Naive thymus-derived CD4-positive, alpha-beta T cell (primary cell): ENCODE data around the gene IZUMO3. TPM values are rescaled to one million over a fixed set of nuclear protein-coding genes. Genes with fewer than 3 reads are reported as not detected.

Source experiments
- ATAC-seq: fragments of 150-1000 bp; cut with Tn5 transposase; 2 replicates; pipeline ENCODE4 v1.10.0; 2021; ENCODE audit warnings: mild to moderate bottlenecking, moderate library complexity
- CTCF ChIA-PET: fragments of 350-600 bp; sonication (Branson Sonifier 250); formaldehyde crosslinking; loops from one replicate; lab custom pipeline; 2021; ENCODE audit warnings: antibody characterized with exemption; lab: Charles Lee
- POLR2A ChIA-PET: fragments of 350-600 bp; sonication (Branson Sonifier 250); formaldehyde crosslinking; loops from one replicate; lab custom pipeline; 2021; ENCODE audit warnings: antibody characterized with exemption, inconsistent platforms; lab: Charles Lee
- DNase-seq, 9 donors: peaks; one replicate each; pipeline versions ENCODE4 v3.0.0 to v3.0.0-alpha.2; 2020 to 2022; ENCODE audit warnings: mixed read lengths in 1 of 9
- H3K27ac ChIP-seq: one replicate; pipeline ENCODE4 v1.7.0; 2013; ENCODE audit warnings: mild to moderate bottlenecking, low read depth, low read length, moderate library complexity
- H3K27me3 ChIP-seq, 2 donors: one replicate each; pipeline ENCODE4 v1.7.0; 2013; ENCODE audit warnings: low read length in 2 of 2, mild to moderate bottlenecking in 2 of 2, moderate library complexity in 2 of 2; ENCODE audit not compliant: control insufficient read depth in 2 of 2, insufficient read depth in 2 of 2
- H3K36me3 ChIP-seq, 3 experiments: 1 replicate in 2 of 3; 2 replicates in 1 of 3; pipeline ENCODE4 v1.7.0; 2013; ENCODE audit warnings: low read length in 3 of 3, mild to moderate bottlenecking in 3 of 3, moderate library complexity in 1 of 3; ENCODE audit not compliant: insufficient read depth in 3 of 3, control insufficient read depth in 2 of 3
- H3K4me1 ChIP-seq, 2 donors: one replicate each; pipeline ENCODE4 v1.7.0; 2013; ENCODE audit warnings: low read length in 2 of 2, mild to moderate bottlenecking in 2 of 2, moderate library complexity in 1 of 2; ENCODE audit not compliant: control insufficient read depth in 2 of 2, insufficient read depth in 2 of 2
- H3K4me3 ChIP-seq: 2 replicates; pipeline ENCODE4 v1.7.0; 2013; ENCODE audit warnings: mild to moderate bottlenecking, low read length
- H3K9me3 ChIP-seq, 3 experiments: 1 replicate in 2 of 3; 2 replicates in 1 of 3; pipeline ENCODE4 v1.7.0; 2013; ENCODE audit warnings: low read length in 3 of 3; ENCODE audit not compliant: control insufficient read depth in 2 of 3
- H3K27ac Mint-ChIP-seq, 9 donors: one replicate each; pipeline ENCODE4 v1.8.0; 2020 to 2022; ENCODE audit warnings: mixed read lengths in 9 of 9, mild to moderate bottlenecking in 8 of 9, moderate library complexity in 5 of 9, inconsistent platforms in 2 of 9
- H3K27me3 Mint-ChIP-seq, 5 donors: one replicate each; pipeline ENCODE4 v1.8.0; 2021 to 2022; ENCODE audit warnings: mixed read lengths in 5 of 5, mild to moderate bottlenecking in 1 of 5
- H3K36me3 Mint-ChIP-seq, 5 donors: one replicate each; pipeline ENCODE4 v1.8.0; 2020 to 2022; ENCODE audit warnings: mixed read lengths in 5 of 5, mild to moderate bottlenecking in 3 of 5, inconsistent platforms in 1 of 5
- H3K4me1 Mint-ChIP-seq, 7 donors: one replicate each; pipeline ENCODE4 v1.8.0; 2020 to 2022; ENCODE audit warnings: mixed read lengths in 7 of 7, mild to moderate bottlenecking in 3 of 7, inconsistent platforms in 1 of 7
- H3K4me3 Mint-ChIP-seq, 10 donors: one replicate each; pipeline ENCODE4 v1.8.0; 2020 to 2022; ENCODE audit warnings: mild to moderate bottlenecking in 10 of 10, mixed read lengths in 10 of 10, moderate library complexity in 6 of 10, inconsistent platforms in 2 of 10
- H3K9me3 Mint-ChIP-seq, 11 donors: one replicate each; pipeline ENCODE4 v1.8.0; 2020 to 2022; ENCODE audit warnings: mixed read lengths in 11 of 11, mild to moderate bottlenecking in 4 of 11, inconsistent platforms in 1 of 11, moderate library complexity in 1 of 11
- intact Hi-C, 2 donors: fragments of 100-400 bp; cut with micrococcal nuclease; formaldehyde crosslinking; loops; one replicate each; pipeline ENCODE4 v1.15.1; 2023
- polyA plus RNA-seq, 2 donors: library from polyadenylated mRNA; unstranded; fragments of 300-500 nt; fragmentation: Illumina TruSeq; gene quantifications; one replicate each; pipeline ENCODE4 v1.2.3, GENCODE V29; 2021
- total RNA-seq, 6 experiments: library from RNA in 5 of 6; stranded (reverse) in 5 of 6; gene quantifications; 1 replicate in 5 of 6; 2 replicates in 1 of 6; pipeline ENCODE4 v1.2.3 and lab custom pipeline; 2021 to 2026

Gene IZUMO3
- total and polyA plus RNA-seq, 7 experiments from 2014 or later = not detected

- no peaks in the 10 kb centered on the region for H3K27me3 Mint-ChIP-seq
- ATAC-seq (no peak), DNase-seq (no peak)
- Histone ChIP-seq H3K4me1 (no peaks in the 10 kb centered on the region), H3K27me3 (no peaks in the 10 kb centered on the region), H3K36me3 (no peaks in the 10 kb centered on the region), H3K4me3 (no peak overlapping the region), H3K27ac (no peak overlapping the region), H3K9me3 (peaks cover 0 to 4% (median 0%) of the 10 kb centered on the region in 3 experiments)
- ChIA-PET CTCF (no interaction called here), POLR2A (no interaction called here)
- H3K27ac Mint-ChIP-seq = no peak overlapping the region
- peaks cover 0 to 26% (median 8%) of the 10 kb centered on the region in 11 donors for H3K9me3 Mint-ChIP-seq
- H3K36me3 Mint-ChIP-seq = no peaks in the 10 kb centered on the region
- no peaks in the 10 kb centered on the region for H3K4me1 Mint-ChIP-seq
- no peak overlapping the region for H3K4me3 Mint-ChIP-seq
- intact Hi-C loops = no loop called here
Observed at GRCh38 chr9:24572406-24572805, 26.7 kb upstream of the IZUMO3 start.

- no peak for ATAC-seq
Observed at GRCh38 chr9:24561957-24562356, 16.3 kb upstream of the IZUMO3 start.

GRCh38 chr9:24553183-24553552 lies 7.5 kb upstream of the IZUMO3 start:
- no peaks in the 10 kb centered on the region for H3K36me3 ChIP-seq
- H3K27me3 ChIP-seq = no peaks in the 10 kb centered on the region
- H3K27me3 Mint-ChIP-seq = no peaks in the 10 kb centered on the region
- no peak overlapping the region for H3K4me3 Mint-ChIP-seq
- H3K4me1 Mint-ChIP-seq = no peaks in the 10 kb centered on the region
- no peaks in the 10 kb centered on the region for H3K36me3 Mint-ChIP-seq
- no peaks in the 10 kb centered on the region for H3K9me3 ChIP-seq
- no peaks in the 10 kb centered on the region for H3K4me1 ChIP-seq
- POLR2A ChIA-PET = no interaction called here
- no peak overlapping the region for H3K27ac Mint-ChIP-seq
- ATAC-seq (no peak), DNase-seq (no peak)
- H3K4me3 ChIP-seq = no peak overlapping the region
- H3K27ac ChIP-seq = no peak overlapping the region
- CTCF ChIA-PET = no interaction called here
- peaks cover 2 to 27% (median 6%) of the 10 kb centered on the region in 11 donors for H3K9me3 Mint-ChIP-seq
- intact Hi-C loops = no loop called here

More at GRCh38 chr9:24561957-24562356, 16.3 kb upstream of the IZUMO3 start:
- Histone ChIP-seq H3K36me3 (no peaks in the 10 kb centered on the region), H3K27ac (no peak overlapping the region), H3K4me3 (no peak overlapping the region), H3K4me1 (no peaks in the 10 kb centered on the region), H3K27me3 (no peaks in the 10 kb centered on the region), H3K9me3 (no peaks in the 10 kb centered on the region)
- Mint-ChIP-seq H3K4me1 (no peaks in the 10 kb centered on the region), H3K4me3 (no peak overlapping the region), H3K9me3 (peaks cover 3 to 46% (median 14%) of the 10 kb centered on the region in 11 donors), H3K36me3 (no peaks in the 10 kb centered on the region), H3K27me3 (no peaks in the 10 kb centered on the region), H3K27ac (no peak overlapping the region)
- intact Hi-C loops = no loop called here
- no peak for DNase-seq
- POLR2A ChIA-PET = no interaction called here
- CTCF ChIA-PET = no interaction called here

- Histone ChIP-seq H3K36me3 (no peaks in the 10 kb centered on the region), H3K4me3 (no peak overlapping the region), H3K4me1 (no peaks in the 10 kb centered on the region), H3K27ac (no peak overlapping the region), H3K9me3 (no peaks in the 10 kb centered on the region), H3K27me3 (no peaks in the 10 kb centered on the region)
- CTCF ChIA-PET = no interaction called here
- H3K4me1 Mint-ChIP-seq = no peaks in the 10 kb centered on the region
- intact Hi-C loops = no loop called here
- H3K9me3 Mint-ChIP-seq = peaks cover 2 to 27% (median 8%) of the 10 kb centered on the region in 11 donors
- no peak overlapping the region for H3K27ac Mint-ChIP-seq
- ATAC-seq (no peak), DNase-seq (no peak)
- no peak overlapping the region for H3K4me3 Mint-ChIP-seq
- H3K36me3 Mint-ChIP-seq = no peaks in the 10 kb centered on the region
- no peaks in the 10 kb centered on the region for H3K27me3 Mint-ChIP-seq
- POLR2A ChIA-PET = no interaction called here
Observed at GRCh38 chr9:24552526-24553182, 7.0 kb upstream of the IZUMO3 start.

GRCh38 chr9:24545285-24545684 lies 412 bp downstream of the IZUMO3 start:
- H3K9me3 Mint-ChIP-seq = peaks cover 4 to 37% (median 15%) of the 10 kb centered on the region in 11 donors
- no peaks in the 10 kb centered on the region for H3K27me3 Mint-ChIP-seq
- no peaks in the 10 kb centered on the region for H3K4me1 ChIP-seq
- H3K4me3 Mint-ChIP-seq = no peak overlapping the region
- POLR2A ChIA-PET = no interaction called here
- H3K27ac Mint-ChIP-seq = no peak overlapping the region
- no peaks in the 10 kb centered on the region for H3K36me3 ChIP-seq
- no peak for DNase-seq
- no peak for ATAC-seq
- H3K27ac ChIP-seq = no peak overlapping the region
- no peaks in the 10 kb centered on the region for H3K36me3 Mint-ChIP-seq
- H3K4me3 ChIP-seq = no peak overlapping the region
- intact Hi-C loops = no loop called here
- no peaks in the 10 kb centered on the region for H3K9me3 ChIP-seq
- no peaks in the 10 kb centered on the region for H3K4me1 Mint-ChIP-seq
- no peaks in the 10 kb centered on the region for H3K27me3 ChIP-seq
- CTCF ChIA-PET = no interaction called here

- no peaks in the 10 kb centered on the region for H3K27me3 ChIP-seq
- no peaks in the 10 kb centered on the region for H3K4me1 ChIP-seq
- Mint-ChIP-seq H3K27me3 (no peaks in the 10 kb centered on the region), H3K9me3 (peaks cover 0 to 26% (median 8%) of the 10 kb centered on the region in 11 donors), H3K36me3 (peaks cover 0 to 5% (median 0%) of the 10 kb centered on the region in 5 donors), H3K4me1 (no peaks in the 10 kb centered on the region), H3K4me3 (no peak overlapping the region), H3K27ac (no peak overlapping the region)
- H3K27ac ChIP-seq = no peak overlapping the region
- no peak overlapping the region for H3K4me3 ChIP-seq
- ChIA-PET POLR2A (no interaction called here), CTCF (no interaction called here)
- no peaks in the 10 kb centered on the region for H3K36me3 ChIP-seq
- intact Hi-C loops = no loop called here
- DNase-seq (no peak), ATAC-seq (no peak)
- H3K9me3 ChIP-seq = peaks cover 0 to 2% (median 0%) of the 10 kb centered on the region in 3 experiments
Observed at GRCh38 chr9:24518545-24518944, 27.2 kb downstream of the IZUMO3 start.

- Mint-ChIP-seq H3K27me3 (no peaks in the 10 kb centered on the region), H3K4me1 (no peaks in the 10 kb centered on the region), H3K4me3 (no peak overlapping the region), H3K27ac (no peak overlapping the region), H3K9me3 (peaks cover 4 to 35% (median 11%) of the 10 kb centered on the region in 11 donors), H3K36me3 (peaks cover 0 to 5% (median 0%) of the 10 kb centered on the region in 5 donors)
- Histone ChIP-seq H3K9me3 (peaks cover 0 to 2% (median 0%) of the 10 kb centered on the region in 3 experiments), H3K36me3 (no peaks in the 10 kb centered on the region), H3K27me3 (no peaks in the 10 kb centered on the region), H3K4me1 (no peaks in the 10 kb centered on the region), H3K27ac (no peak overlapping the region), H3K4me3 (no peak overlapping the region)
- CTCF ChIA-PET = no interaction called here
- ATAC-seq (no peak), DNase-seq (no peak)
- POLR2A ChIA-PET = no interaction called here
- intact Hi-C loops = no loop called here
Observed at GRCh38 chr9:24516463-24516862, 29.2 kb downstream of the IZUMO3 start.
